HCT116 (cell line): ENCODE results near the gene CCK.

Experiments
- JUND ChIP-seq: IDR thresholded peaks from 2 replicates; pipeline ENCODE4 v1.6.1; 2012
- TF ChIP-seq, protein P1 (sequence below), 3 experiments: fragments of 200-600 bp in 1 of 3; sonication (generic) in 1 of 3; IDR thresholded peaks in 2 of 3; conservative IDR thresholded peaks in 1 of 3; 2 replicates each; pipeline ENCODE4 v1.5.1; 2012 to 2017; ENCODE audit warnings: low read depth in 2 of 3, low read length in 2 of 3, antibody characterized with exemption in 1 of 3, borderline replicate concordance in 1 of 3, control low read depth in 1 of 3, mild to moderate bottlenecking in 1 of 3, mixed read lengths in 1 of 3, mixed run types in 1 of 3, moderate library complexity in 1 of 3; ENCODE audit not compliant: insufficient read depth in 1 of 3

DNA sequence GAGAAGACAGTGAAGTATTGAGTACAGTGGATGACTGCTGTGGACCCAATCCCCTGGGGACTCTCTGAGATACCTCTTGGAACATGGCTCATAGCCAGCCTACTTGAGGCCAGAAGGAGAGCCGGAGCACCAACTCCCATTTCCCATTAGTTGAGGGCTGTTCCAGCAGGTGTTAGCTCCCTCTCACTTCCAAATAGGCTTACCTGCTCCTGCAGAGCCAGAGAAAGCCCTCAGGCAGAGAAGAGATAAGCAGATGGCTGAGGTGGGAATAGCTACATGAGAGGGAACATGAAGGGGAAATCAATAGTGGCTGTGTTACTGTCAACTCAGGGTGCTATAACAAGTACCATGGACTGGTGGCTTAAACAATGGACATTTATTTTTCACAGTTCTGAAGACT, 4.6 kb upstream of the CCK start:
- TF ChIP-seq, protein P1, sequence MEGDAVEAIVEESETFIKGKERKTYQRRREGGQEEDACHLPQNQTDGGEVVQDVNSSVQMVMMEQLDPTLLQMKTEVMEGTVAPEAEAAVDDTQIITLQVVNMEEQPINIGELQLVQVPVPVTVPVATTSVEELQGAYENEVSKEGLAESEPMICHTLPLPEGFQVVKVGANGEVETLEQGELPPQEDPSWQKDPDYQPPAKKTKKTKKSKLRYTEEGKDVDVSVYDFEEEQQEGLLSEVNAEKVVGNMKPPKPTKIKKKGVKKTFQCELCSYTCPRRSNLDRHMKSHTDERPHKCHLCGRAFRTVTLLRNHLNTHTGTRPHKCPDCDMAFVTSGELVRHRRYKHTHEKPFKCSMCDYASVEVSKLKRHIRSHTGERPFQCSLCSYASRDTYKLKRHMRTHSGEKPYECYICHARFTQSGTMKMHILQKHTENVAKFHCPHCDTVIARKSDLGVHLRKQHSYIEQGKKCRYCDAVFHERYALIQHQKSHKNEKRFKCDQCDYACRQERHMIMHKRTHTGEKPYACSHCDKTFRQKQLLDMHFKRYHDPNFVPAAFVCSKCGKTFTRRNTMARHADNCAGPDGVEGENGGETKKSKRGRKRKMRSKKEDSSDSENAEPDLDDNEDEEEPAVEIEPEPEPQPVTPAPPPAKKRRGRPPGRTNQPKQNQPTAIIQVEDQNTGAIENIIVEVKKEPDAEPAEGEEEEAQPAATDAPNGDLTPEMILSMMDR (IDR thresholded peaks at IDR 0.05 in 2 of 3, conservative IDR thresholded peaks at IDR 0.05 in 1 of 3; ENCODE audit: borderline replicate concordance in 1 of 3, insufficient read depth in 1 of 3, low read depth in 2 of 3, low read length in 2 of 3), result no peak
- TF ChIP-seq JUND, result no peak
